OCI-LY7 (cell line): ENCODE results near the gene WDR26.

Source experiments
- CTCF ChIP-seq: fragments of 200-600 bp; sonication (generic); conservative IDR thresholded peaks from 2 replicates; pipeline ENCODE4 v1.5.1; 2014; ENCODE audit warnings: mild to moderate bottlenecking, antibody characterized with exemption, low read length, moderate library complexity, mixed read lengths
- EZH2phosphoT487 ChIP-seq: fragments of 200-600 bp; sonication (generic); IDR thresholded peaks from 2 replicates; pipeline ENCODE4 v1.6.1; 2018; ENCODE audit warnings: low read depth, borderline replicate concordance, mild to moderate bottlenecking, mixed run types, antibody characterized with exemption, low read length, moderate library complexity, mixed read lengths

DNA sequence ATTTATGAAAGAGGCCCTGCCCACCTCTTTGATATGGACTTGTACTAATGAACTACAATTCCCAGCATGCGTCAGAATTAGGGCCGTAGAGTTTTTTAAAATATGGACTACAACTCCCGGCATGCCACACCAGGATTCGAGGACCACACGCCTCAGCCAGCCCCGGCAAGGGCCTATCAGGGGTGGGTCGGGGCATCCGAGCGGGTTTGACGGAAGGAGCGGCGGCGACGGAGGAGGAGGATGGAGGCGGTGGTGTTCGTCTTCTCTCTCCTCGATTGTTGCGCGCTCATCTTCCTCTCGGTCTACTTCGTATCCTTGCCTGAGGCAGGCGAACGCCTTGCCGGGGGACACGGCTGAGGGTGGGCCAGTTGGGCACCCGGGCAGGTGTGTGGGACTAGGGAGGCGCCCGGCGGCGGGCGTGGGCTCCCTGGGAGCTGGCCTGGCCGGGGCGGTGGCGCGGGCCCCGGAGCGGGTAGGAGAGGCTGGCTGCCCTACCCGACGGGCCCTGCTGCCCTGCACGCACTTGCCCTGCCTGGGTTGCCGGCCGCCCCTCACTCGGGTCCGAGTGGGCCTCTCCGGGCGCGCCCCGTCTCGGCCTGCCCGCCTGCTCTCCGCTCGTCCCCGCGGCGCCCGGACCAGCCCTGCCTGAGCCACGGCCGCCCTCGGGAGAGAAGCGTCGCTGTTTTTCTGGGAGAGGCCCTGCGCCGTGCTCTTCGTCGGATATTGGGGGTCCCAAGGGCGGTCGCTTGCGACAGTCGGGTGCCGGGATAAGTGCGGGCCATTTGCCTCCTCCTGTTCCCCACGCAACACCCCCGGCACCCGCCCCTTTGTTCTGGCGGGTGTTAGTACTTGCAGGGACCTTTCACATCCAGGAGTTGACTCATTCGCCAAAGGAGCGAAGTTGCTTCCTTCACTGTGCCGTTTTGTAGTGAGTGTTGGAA is 77.6 kb downstream of the WDR26 start, which contains the start of gene CNIH4:
- no peak for TF ChIP-seq CTCF
- TF ChIP-seq EZH2phosphoT487, result no peak
